Activated effector memory CD4-positive, alpha-beta T cell treated with anti-CD3 and anti-CD28 coated beads, Interleukin-2, amount 50 U/mL, for 16 hours (primary cell): ENCODE results near the gene KRTAP23-1.

Experiments
- DNase-seq: peaks from one replicate; pipeline ENCODE4 v3.0.0-alpha.2; 2020

The KRTAP23-1 gene, protein sequence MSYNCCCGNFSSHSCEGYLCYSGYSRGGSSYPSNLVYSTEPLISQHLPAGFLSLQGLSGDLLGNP

DNA sequence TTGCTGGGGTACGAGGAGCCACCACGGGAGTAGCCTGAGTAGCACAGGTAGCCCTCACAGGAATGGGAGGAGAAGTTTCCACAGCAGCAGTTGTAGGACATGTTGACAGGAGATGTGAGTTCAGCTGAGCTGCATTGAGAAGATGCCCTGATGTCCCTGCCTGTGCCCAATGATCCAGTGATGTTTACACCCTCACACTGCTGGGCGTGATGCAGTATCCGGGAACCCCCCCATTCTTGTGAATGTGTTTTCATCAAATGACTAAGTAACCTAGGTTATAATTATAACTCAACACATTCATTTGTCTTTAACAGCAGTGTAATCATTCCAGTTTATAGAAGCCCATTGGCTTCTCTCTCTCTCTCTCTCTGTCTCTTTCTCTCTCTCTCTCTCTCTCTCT is at the start of gene KRTAP23-1:
KRTAP23-1 (minus strand) TSS at position 101 of the 400 bp plus-strand sequence; CDS start at position 101, 0 bp downstream.
- DNase-seq, result no peak

DNA sequence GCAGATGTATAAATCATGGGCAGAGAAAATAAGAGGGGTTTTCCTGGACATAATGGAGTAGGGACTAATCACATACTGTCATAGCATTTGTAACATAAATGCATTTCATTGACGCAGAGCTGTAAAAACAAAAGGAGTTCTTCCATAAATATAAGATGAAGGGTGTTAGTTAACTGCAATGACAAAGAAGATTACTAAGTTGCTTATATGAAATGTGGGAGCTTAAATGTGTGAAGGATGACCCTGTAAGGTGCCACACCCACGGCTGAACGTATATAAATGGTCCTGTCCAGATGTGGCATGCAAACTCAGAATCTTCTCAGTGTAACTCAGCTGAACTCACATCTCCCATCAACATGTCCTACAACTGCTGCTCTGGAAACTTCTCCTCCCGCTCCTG is 47.3 kb upstream of the KRTAP23-1 start, which contains the start of gene KRTAP13-1:
KRTAP13-1 (plus strand) TSS at position 301 of the 400 bp plus-strand sequence; CDS start at position 357, 56 bp downstream.
- no peak for DNase-seq

DNA sequence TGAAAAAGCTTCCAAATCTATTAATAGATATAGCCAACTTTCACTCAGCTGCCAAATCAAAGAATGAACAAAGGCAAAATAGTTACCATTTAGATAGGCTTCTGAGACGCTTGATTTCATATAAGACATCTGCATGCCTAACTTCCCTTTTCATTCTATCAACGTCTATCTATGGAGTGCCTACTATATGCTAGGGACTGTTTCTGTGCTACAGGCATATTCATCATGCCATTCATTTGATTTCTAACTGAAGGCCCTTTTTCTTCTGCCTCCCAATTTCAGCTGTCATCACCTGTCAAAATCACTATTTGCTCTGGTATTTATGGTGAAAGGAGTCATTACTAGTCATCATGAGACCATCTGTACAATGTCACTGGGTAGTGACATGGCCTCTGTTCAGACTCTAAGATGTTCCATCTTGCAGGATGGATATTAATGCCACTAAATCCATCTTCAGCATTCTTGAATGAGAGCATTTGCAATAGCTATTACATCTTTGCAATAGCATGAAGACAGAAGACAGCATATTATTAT is 43.2 kb upstream of the KRTAP23-1 start:
- no peak for DNase-seq

DNA sequence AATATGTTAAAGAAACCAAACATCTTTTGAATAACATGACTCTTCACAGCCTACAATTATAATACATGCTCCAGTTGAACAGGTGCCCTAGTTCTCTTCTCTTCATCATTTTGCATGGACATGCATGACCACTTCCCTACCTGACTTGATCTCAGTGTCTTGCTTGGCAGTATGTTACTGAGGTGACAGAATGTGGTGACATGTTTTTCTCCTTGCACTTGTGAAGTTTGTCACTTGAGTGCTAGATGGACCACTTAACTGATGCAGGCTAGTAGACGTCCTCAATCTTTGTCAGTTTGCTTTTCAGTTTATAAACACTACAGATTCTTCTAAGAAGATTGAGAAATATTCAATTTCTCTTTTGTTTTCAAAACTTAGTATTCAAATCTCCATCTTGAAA is 33.8 kb upstream of the KRTAP23-1 start:
- no peak for DNase-seq

DNA sequence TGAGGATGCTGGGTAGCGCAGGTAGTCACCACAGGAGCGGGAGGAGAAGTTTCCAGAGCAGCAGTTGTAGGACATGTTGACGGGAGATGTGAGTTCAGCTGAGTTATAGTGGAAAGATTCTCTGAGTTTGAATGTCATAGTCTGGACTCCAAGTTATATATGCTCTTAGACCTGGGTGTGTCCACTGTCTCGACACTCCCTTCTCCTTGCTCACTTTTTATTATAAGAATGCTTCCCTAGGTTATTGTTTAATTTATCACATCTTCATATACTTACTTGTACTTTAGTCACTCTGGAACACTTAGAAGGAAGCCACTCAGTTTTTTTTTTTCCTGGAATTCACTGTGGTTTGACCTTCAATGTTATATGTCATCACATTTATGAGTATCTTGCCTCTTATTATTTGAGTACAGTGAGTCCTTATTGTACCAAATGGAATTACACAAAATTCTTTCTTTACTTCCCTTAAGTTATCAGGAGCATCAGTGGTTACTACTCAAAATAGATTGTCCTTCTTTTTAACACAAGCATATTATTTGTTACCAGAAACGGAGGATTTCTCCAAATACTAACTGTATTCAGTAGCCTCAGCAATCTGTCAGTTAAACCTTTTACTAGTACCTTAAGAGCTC is 23.8 kb upstream of the KRTAP23-1 start, which contains the start of gene KRTAP13-2:
KRTAP13-2 (minus strand) TSS at position 133 of the 632 bp plus-strand sequence; CDS start at position 75, 58 bp downstream.
- DNase-seq, result no peak

DNA sequence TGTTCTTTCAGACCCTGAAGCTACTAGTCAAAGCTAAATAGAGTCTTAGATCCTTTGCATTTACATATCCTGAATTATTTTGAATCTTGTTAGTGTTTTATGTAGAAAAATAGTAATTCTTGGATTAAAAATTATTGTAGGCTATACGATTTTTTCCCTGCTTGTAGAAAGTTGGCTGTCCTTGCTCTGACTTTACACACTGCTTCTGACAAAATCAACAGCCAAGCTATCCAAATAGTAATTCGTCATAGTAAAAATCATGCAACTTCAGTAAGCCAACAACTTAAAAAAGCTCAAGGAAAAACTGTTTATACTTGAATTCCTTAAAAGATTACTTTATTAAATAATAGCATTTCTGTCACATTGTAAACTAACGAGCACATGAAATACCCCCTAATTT is 7.5 kb upstream of the KRTAP23-1 start:
- no peak for DNase-seq

DNA sequence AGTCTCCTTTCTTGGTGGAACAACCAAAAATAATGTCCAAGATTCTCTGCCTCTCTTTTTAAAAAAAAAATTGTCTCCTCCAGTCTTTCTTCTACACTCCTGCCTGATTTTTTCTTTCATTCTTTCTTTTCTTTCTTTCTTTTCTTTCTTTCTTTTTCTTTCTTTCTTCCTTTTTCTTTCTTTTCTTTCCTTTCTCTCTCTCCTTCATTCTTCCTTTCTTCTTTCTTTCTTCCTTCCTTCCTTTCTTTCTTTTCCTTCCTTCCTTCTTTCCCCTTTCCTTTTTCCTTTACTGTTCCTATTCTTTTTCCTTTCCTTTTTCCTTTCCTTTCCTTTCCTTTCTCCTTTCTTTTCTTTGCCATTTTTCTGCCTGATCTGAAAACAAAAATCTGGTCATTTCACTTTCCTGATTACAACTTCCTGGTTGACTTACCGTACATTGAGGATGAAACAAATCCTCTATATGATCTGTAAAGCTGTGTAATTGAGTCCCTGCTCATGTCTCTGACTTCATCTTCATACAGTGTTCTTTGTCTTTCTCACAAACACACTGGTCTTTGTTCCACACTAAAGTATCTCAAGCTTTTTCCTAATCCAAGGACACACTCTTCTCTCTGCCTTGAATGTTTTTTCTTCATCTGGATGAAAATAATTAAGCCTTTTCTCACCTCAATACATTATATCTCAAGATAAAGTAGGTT is 6.1 kb upstream of the KRTAP23-1 start:
- DNase-seq, result no peak

DNA sequence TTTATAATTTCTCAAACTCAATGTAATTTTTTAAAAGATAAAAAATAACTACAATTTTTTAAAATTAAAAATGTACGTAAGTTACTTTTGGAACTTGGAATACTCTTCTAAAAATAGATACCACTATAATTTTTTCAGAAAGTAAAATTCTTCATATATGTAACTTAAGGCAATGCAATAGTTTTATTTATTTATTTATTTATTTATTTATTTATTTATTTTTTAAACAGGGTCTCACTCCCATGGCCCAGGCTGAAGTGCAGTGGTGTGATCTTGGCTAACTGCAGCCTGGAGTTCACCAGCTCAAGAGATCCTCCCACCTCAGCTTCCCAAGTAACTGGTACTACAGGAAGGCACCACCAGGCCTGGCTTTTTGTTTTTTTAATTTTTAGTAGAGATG is 3.1 kb upstream of the KRTAP23-1 start:
- no peak for DNase-seq

DNA sequence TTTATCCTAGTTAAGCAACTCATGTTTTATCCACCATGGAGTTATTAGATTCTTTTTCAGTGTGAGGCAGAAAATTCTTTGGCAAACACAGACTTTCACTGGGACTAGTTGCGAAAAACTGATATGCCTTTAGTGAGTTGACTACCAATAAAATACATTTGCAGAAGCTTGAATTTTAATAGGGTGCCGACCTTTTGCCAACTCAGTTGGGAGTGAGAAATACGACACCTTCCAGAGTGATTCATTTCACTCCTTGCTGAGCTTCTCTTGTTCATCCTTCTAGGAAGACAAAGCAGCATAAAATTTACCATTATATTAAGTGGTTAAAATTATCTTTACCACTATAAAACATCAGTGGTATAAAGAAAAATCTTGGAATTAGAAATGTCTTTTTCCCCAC is 1.2 kb upstream of the KRTAP23-1 start:
- DNase-seq, result no peak

DNA sequence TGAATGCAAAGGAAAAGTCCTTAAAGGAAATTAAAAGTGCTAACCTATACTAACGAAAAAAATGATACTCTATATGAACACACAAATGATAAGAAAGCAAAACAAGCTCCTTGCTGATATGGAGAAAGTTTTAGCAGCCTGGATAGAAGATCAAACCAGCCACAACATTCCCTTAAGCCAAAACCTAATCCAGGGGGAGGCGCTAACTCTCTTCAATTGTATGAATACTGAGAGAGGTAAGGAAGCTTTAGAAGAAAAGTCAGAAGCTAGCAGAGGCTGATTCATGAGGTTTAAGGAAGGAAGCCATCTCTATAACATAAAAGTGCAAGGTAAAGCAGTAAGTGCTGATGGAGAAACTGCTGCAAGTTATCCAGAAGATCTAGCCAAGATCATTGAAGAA is 3.4 kb downstream of the KRTAP23-1 start:
- no peak for DNase-seq

DNA sequence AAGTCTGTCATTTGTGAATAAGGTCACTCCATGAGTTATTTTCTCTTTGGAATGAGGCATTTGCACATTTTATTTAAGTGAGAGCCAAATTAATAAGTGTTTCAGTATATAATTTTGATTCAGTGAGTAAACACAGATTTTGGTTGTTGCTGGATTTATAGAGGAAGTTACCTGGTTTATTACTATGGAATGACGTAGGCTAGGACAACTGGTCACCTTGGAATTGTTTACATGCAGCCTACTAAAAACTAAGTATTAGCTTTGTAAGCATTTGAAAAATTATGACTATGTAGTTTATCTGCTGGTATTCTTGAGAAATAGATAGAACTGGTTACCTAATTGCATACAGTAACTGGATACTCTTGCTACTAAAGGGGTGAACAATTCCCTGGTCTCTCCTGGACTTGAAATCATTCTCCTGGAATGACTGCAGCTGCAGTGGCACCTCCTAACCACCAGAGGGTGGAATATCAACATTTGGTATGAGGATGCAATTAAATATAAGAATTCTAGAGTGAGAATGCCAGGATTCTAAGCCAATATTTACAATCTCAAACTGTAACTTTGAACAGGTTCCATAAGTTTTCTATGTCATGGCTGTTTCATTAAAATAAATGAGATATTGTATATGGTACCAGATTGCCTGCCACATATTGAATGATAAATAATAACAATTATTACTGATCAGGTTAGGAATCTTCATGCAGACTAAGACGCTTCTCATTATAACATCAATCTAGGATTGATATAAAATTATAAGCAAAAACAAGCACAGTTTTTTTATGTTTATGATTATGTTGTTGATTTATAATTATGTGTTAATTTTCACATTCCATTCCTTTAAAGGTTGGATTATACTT is 7.5 kb downstream of the KRTAP23-1 start:
- DNase-seq, result peak; percentile 71

DNA sequence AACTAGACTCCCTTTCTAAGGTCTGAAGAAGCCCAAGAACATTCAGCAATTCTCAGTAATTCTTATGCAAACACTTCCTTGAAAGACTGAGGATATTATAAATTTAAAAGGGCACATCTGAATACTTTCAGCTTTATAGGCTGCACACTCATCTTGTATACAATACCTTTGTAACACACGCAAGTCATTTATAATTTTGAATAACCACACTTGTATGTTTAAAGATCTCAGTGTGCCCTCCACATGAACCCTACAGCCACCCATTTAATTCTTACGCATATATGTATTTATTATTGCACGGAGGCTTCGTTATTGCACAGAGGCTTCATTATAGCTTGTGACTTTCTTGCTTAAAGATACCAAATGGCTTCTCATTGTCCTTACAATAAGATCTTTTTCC is 9.7 kb downstream of the KRTAP23-1 start:
- no peak for DNase-seq

DNA sequence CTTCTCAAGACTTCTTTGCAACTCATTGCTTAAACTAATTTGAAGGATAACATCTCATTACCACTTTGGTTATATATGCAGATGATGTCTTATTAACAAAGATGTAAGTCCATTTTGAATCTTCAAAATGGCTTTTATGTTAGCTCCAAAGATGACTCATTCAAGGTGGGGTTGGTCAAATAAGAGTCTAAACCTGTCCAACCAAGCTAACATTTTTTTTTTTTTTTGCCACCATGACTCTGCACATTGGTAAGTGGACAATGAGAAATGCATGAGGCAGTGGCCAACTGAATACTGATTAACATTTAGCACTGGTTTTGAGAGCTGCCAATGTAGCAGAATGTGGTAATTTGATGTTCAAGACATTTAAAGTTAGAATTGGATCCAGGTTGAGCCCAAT is 10.6 kb downstream of the KRTAP23-1 start:
- DNase-seq, result no peak

DNA sequence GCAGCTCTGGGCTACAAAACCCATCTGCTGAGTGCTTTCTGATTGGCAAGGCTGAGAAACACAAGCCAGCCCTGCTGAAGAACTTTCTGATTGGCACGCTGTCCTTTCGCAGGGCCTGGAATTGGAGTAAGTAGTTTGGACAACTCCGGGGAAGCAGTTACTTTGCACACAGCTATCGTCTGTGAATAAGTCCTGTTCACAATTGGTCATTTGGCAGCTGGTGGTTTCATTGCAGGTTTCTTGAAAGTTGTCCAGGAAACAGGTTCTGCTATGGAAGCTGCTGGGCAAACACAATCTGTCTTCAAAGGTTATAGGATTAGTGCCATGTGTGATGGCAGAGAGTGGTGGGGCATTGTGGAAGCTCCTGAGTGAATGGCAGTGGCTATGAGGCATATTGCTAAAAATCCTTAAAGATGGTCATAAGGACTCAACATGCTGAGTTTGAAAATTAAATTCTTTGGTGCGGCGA is 11.1 kb downstream of the KRTAP23-1 start, which contains the start of gene KRTAP27-1:
KRTAP27-1 (minus strand) TSS at position 419 of the 469 bp plus-strand sequence; CDS start at position 393, 26 bp downstream.
- DNase-seq, result no peak

DNA sequence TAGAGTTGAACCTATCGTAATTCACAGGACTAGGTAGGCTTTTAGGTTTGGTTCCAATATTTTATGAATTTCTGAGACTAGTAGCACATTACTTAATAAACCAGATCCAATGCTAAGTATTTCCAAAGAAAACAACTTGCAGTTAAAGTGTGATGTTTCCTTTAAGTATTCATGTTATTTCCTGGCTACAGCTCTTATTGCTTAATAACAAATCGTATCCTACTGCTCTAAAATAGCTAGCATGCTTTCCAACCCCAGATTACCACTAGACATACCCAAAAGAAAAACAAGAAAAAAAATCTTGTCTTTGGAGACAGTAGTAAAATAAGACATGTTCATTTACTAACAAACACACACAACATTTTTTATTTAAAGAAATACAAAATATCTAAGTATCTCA is 11.8 kb downstream of the KRTAP23-1 start:
- no peak for DNase-seq

DNA sequence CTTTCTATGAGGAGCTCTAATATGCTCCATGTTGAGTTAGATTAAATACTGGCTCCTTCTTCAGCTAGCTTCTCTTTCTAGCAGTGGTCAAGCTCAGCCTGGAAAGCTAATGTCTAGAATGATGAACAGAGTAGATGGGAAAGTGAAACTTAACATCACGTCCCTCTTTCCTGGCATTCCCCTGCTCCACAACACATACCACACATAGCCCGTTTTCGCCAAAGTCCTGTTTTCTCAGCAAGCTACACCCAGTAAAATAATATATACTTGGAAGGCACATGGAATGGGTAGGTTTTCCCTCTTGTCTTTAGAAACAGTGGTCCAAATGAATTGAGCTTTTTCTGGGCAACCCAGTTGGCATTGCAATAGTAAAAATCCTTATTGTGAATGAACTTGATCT is 14.7 kb downstream of the KRTAP23-1 start:
- DNase-seq, result no peak

DNA sequence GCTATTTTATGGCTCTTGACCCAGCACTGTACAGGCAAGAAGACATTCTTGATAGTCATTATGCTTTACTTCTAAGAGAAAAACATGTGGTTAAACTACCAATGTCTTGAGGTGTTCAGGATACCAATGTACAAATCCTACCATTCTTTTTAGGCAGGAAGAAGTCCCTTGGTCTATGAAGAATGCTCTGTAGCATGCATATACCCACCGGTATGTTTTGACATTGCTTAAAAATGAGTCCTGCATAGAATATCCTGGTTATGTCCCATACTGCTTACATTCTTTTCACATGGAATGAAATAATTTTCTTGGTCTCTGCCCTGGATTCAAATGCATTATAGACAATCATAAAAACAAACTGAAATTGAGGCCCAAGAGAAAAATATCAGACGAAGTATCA is 15.7 kb downstream of the KRTAP23-1 start:
- no peak for DNase-seq

DNA sequence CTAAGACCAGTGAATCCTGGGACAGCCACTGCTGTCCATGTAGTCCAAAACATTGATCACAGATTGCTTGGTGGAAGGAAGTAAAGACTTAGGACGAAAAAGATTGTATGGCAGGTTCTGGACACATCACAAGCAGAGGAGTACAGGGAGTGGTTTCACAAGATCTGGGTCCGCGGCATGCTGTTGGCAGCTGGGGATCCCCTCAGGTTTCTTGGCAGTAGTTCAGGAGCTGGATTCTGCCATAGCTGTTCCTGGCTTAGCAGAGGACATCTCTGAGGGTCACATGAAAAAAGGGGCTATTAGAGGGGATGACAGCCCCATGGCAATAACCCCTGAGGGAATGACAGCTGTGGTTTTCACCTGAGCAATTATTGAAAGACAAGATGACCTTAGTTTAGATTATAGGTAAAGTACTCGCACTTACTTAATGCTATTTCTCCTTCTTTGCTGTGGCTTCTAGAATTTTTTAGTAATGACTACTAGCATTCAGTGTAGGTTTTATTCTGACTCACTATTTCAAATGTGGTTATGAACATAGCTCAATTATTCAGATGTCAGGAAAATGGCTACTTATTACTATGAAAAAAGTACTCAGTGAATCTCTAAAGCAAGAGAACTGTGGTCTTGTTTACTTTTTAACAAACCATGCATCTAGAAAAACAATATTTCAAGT is 19.1 kb downstream of the KRTAP23-1 start:
- DNase-seq, result no peak

DNA sequence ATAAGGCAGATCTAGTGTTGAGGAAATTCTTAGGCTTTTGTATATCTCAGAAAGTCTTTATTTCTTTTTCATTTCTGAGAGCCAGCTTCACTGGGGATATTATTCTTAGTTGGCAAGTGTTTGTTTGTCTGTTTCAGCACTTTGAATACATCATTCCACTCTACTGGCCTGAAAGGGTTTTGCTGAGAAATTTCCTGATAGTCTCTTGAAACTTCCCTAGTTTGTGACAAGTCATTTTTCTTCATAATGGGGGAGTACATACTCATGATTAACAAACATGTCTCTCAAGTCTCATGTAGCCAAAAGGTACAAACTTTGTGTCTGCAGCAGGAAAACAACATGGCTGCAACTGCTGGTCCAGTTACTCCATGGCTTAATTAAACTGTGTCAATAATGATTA is 22.0 kb downstream of the KRTAP23-1 start:
- DNase-seq, result no peak

DNA sequence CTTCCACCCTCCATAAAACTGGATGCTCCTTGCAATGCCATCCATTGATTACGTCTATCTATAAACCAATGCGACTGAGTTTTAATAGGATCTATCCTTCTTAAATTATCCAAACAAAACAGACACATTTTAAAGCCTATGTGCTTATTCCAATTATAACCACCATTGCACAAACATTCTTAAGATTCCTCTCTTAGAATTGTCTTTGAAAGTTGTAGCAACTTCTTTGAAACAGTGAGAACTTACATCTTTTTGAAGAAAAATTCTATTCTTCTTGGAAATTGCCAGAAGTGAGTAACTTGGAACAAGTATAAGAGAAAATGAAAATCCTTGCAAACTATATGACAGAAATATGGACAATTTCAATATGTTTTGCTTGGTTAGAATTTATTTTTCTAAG is 28.2 kb downstream of the KRTAP23-1 start, which contains the start of gene KRTAP26-1:
KRTAP26-1 (minus strand) TSS at position 101 of the 400 bp plus-strand sequence. CDS start 280 bp downstream, outside the sequence.
- no peak for DNase-seq

DNA sequence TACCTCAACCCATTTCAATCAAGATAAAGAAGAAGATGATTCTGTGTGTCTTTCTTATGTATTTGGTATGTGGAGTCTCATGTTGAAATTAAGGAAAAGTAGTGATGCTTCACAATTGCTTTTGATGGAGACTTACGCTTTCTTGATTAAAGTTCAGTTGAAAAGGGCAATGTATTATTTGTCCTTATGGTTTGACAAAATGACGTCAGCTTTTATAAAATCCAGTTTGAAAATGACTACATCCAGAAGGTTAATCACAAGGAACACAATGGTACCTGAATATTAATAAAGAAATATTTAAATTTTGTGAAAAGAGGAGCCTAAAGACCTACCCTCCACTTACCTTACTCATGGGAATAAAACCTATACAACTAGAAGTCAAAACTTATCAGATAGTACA is 32.7 kb downstream of the KRTAP23-1 start:
- no peak for DNase-seq

DNA sequence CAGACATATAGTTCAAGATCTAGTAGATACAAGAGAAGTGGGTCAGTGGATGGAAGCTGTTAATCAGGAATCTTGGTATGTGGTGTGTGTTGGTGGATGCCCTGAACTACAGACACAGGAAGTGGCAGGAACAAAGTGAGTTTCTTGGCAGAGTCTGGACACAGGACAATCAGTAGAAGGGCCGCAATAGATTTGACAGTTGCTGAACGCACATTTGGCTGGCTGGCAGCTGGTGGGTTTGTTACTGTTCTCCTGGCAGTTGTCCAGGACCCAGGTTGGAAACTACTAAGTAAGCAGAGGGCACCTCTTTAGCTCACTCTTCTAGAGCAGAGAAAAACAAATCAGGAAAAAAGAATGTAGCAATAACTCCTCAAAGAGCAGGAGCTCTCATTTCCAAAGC is 41.5 kb downstream of the KRTAP23-1 start:
- no peak for DNase-seq
